ENCODE measurements around the gene SCFD2. TPM values are rescaled to one million over a fixed set of nuclear protein-coding genes. Genes with fewer than 3 reads are reported as not detected.

SCFD2 gene
- polyA plus RNA-seq, 1 of the 3 experiments (the other 2 are of a cell fraction) = 14.1 TPM

DNA sequence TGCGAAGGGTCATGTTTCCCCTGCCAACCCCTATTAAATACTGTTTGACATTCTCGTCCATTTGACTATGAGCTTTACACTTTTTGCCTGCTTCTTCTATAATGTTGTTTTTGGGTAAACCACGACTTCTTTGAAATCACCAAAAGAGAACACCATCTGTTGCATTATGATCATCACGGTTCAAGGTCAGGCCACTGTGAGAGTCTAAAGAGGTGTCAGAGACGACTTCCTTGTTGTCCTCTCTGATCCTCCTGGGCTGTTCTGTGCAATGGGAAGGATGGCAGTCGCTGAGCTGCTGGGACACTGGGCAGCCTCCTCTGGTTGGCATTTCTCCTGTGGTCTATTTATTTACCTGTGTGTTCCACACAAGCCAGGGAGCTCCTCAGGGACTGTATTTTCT lies 366.2 kb downstream of the SCFD2 start (continued):
- TF ChIP-seq, protein P1, sequence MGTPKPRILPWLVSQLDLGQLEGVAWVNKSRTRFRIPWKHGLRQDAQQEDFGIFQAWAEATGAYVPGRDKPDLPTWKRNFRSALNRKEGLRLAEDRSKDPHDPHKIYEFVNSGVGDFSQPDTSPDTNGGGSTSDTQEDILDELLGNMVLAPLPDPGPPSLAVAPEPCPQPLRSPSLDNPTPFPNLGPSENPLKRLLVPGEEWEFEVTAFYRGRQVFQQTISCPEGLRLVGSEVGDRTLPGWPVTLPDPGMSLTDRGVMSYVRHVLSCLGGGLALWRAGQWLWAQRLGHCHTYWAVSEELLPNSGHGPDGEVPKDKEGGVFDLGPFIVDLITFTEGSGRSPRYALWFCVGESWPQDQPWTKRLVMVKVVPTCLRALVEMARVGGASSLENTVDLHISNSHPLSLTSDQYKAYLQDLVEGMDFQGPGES (IDR thresholded peaks at IDR 0.05; ENCODE audit: low read depth, low read length) = no peak
- no peak for TF ChIP-seq SIN3A (IDR thresholded peaks at IDR 0.05; ENCODE audit: borderline replicate concordance, low read depth, low read length)
- TF ChIP-seq JUND (IDR thresholded peaks at IDR 0.05) = no peak
- TF ChIP-seq RXRA (IDR thresholded peaks at IDR 0.05; ENCODE audit: borderline replicate concordance, low read depth) = no peak

GRCh38 chr4:52998413-52998812 lies 367.4 kb downstream of the SCFD2 start:
- H3K27ac ChIP-seq (ENCODE audit: low read depth in 2 of 2, low read length in 1 of 2) = peak overlapping the region in 1 of 2 experiments; percentile 100; a peak in 2 of 4 replicates
- no peak overlapping the region for H3K4me3 ChIP-seq (ENCODE audit: low read depth in 2 of 2, low read length in 1 of 2)
- no peaks in the 10 kb centered on the region for H3K36me3 ChIP-seq (replicated peaks in 1 of 2; ENCODE audit: control insufficient read depth in 1 of 2, insufficient read depth in 2 of 2, low read length in 1 of 2)
- H4K20me1 ChIP-seq (ENCODE audit: insufficient read depth) = no peaks in the 10 kb centered on the region
- TF ChIP-seq TCF12 (IDR thresholded peaks at IDR 0.05) = no peak
- TF ChIP-seq RCOR1 (IDR thresholded peaks at IDR 0.05; ENCODE audit: low read length) = no peak
- TF ChIP-seq, protein P2, sequence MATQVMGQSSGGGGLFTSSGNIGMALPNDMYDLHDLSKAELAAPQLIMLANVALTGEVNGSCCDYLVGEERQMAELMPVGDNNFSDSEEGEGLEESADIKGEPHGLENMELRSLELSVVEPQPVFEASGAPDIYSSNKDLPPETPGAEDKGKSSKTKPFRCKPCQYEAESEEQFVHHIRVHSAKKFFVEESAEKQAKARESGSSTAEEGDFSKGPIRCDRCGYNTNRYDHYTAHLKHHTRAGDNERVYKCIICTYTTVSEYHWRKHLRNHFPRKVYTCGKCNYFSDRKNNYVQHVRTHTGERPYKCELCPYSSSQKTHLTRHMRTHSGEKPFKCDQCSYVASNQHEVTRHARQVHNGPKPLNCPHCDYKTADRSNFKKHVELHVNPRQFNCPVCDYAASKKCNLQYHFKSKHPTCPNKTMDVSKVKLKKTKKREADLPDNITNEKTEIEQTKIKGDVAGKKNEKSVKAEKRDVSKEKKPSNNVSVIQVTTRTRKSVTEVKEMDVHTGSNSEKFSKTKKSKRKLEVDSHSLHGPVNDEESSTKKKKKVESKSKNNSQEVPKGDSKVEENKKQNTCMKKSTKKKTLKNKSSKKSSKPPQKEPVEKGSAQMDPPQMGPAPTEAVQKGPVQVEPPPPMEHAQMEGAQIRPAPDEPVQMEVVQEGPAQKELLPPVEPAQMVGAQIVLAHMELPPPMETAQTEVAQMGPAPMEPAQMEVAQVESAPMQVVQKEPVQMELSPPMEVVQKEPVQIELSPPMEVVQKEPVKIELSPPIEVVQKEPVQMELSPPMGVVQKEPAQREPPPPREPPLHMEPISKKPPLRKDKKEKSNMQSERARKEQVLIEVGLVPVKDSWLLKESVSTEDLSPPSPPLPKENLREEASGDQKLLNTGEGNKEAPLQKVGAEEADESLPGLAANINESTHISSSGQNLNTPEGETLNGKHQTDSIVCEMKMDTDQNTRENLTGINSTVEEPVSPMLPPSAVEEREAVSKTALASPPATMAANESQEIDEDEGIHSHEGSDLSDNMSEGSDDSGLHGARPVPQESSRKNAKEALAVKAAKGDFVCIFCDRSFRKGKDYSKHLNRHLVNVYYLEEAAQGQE (IDR thresholded peaks at IDR 0.05; ENCODE audit: low read depth, low read length) = no peak
- TF ChIP-seq SIN3A (IDR thresholded peaks at IDR 0.05; ENCODE audit: borderline replicate concordance, low read depth, low read length) = no peak
- no peak for TF ChIP-seq ELF1 (IDR thresholded peaks at IDR 0.05)
- TF ChIP-seq, protein P1 (IDR thresholded peaks at IDR 0.05; ENCODE audit: low read depth, low read length) = no peak
- TF ChIP-seq SMC3 (IDR thresholded peaks at IDR 0.05; ENCODE audit: low read depth, low read length) = no peak
- TF ChIP-seq FOXJ3 (CRISPR knock-in tag; IDR thresholded peaks at IDR 0.05) = no peak
- no peak for TF ChIP-seq RAD21 (IDR thresholded peaks at IDR 0.05; ENCODE audit: low read length)
- TF ChIP-seq EZH2phosphoT487 (IDR thresholded peaks at IDR 0.05; ENCODE audit: borderline replicate concordance, low read depth) = no peak
- no peak for TF ChIP-seq EP300 (IDR thresholded peaks at IDR 0.05; ENCODE audit: borderline replicate concordance in 1 of 2, low read depth in 1 of 2, low read length in 1 of 2)
- no peak for TF ChIP-seq USF1 (IDR thresholded peaks at IDR 0.05; ENCODE audit: borderline replicate concordance, low read depth)
- TF ChIP-seq MXI1 (IDR thresholded peaks at IDR 0.05; ENCODE audit: low read depth, low read length) = no peak
- TF ChIP-seq FOSL2 (IDR thresholded peaks at IDR 0.05; ENCODE audit: borderline replicate concordance, low read depth) = no peak
- TF ChIP-seq FOXM1 (IDR thresholded peaks at IDR 0.05; ENCODE audit: low read depth) = no peak
- no peak for TF ChIP-seq GABPA (IDR thresholded peaks at IDR 0.05; ENCODE audit: low read depth)
- TF ChIP-seq NRF1 (IDR thresholded peaks at IDR 0.05; ENCODE audit: low read depth, low read length) = no peak
- TF ChIP-seq RFX5 (IDR thresholded peaks at IDR 0.05; ENCODE audit: low read length) = no peak
- TF ChIP-seq MEF2A (IDR thresholded peaks at IDR 0.05; ENCODE audit: borderline replicate concordance, low read depth) = no peak
- peaks cover 0 to 47% of the 10 kb centered on the region in 2 experiments; a peak in 2 of 4 replicates for H3K4me1 ChIP-seq (ENCODE audit: control insufficient read depth in 1 of 2, insufficient read depth in 2 of 2, low read depth in 1 of 2, low read length in 1 of 2)
- POLR2A ChIA-PET = no interaction called here
- WGBS (ENCODE audit: low lambda C conversion rate) = 94% methylated on average over 3 of the region's 3 CpGs
- H3K4me2 ChIP-seq = no peak overlapping the region
- CTCF ChIA-PET = interaction anchor here (0.6 to 1.6 kb wide), 3 partner anchors 11 to 1234 kb away, joined by 3 to 5 read pairs (median 4); no protein-coding TSS in a partner anchor
- no peak overlapping the region for H3K9ac ChIP-seq
- H3K79me2 ChIP-seq (ENCODE audit: insufficient read depth) = no peaks in the 10 kb centered on the region
- DNase-seq = no peak
- no peaks in the 10 kb centered on the region for H3K9me2 ChIP-seq
- no peak overlapping the region for H2AFZ ChIP-seq (ENCODE audit: low read depth)
- no peaks in the 10 kb centered on the region for H3K9me3 ChIP-seq
- H3F3A ChIP-seq (replicated peaks; ENCODE audit: insufficient read depth) = no peaks in the 10 kb centered on the region
- no peaks in the 10 kb centered on the region for H3K27me3 ChIP-seq (ENCODE audit: insufficient read depth)
